SU-DHL-6 (cell line): Measurements from ENCODE around the gene COG5.

Source experiments
- H2AFZ ChIP-seq: fragments of 200-600 bp; sonication (generic); 2 replicates; pipeline ENCODE4 v1.6.1; 2014; ENCODE audit warnings: low read depth, mild to moderate bottlenecking, moderate library complexity, mixed read lengths, antibody characterized with exemption, low read length; ENCODE audit not compliant: severe bottlenecking
- H3F3A ChIP-seq: fragments of 200-600 bp; shearing (Covaris generic); 2 replicates; pipeline ENCODE4 v1.6.0; 2016; ENCODE audit warnings: antibody characterized with exemption, mild to moderate bottlenecking; ENCODE audit not compliant: insufficient read depth
- H3K27ac ChIP-seq: fragments of 200-600 bp; sonication (generic); 2 replicates; pipeline ENCODE4 v1.5.1; 2016; ENCODE audit warnings: low read depth, mild to moderate bottlenecking, low read length, moderate library complexity, mixed read lengths
- H3K27me3 ChIP-seq: fragments of 200-600 bp; sonication (generic), shearing (Covaris generic); 2 replicates; pipeline ENCODE4 v1.6.0; 2014; ENCODE audit warnings: mild to moderate bottlenecking, low read length
- H3K36me3 ChIP-seq: fragments of 200-600 bp; sonication (generic); 2 replicates; pipeline ENCODE4 v1.6.1; 2014; ENCODE audit warnings: mild to moderate bottlenecking, low read length, mixed read lengths
- H3K4me2 ChIP-seq: fragments of 300-600, 200-600 bp; shearing (Covaris generic), sonication (generic); 2 replicates; pipeline ENCODE4 v1.6.0; 2014; ENCODE audit warnings: low read length, low read depth, mild to moderate bottlenecking; ENCODE audit not compliant: poor library complexity, severe bottlenecking
- H3K4me3 ChIP-seq: fragments of 200-600 bp; sonication (generic); 2 replicates; pipeline ENCODE4 v1.5.1; 2014; ENCODE audit warnings: antibody characterized with exemption, low read length, mild to moderate bottlenecking, mixed read lengths; ENCODE audit not compliant: insufficient read depth, poor library complexity, severe bottlenecking
- H3K79me2 ChIP-seq: fragments of 200-600 bp; sonication (generic); 2 replicates; pipeline ENCODE4 v1.6.1; 2014; ENCODE audit warnings: mild to moderate bottlenecking, low read length, moderate library complexity; ENCODE audit not compliant: insufficient read depth
- H3K9ac ChIP-seq: fragments of 200-600 bp; sonication (generic); 2 replicates; pipeline ENCODE4 v1.7.0; 2014; ENCODE audit warnings: mild to moderate bottlenecking, low read length
- H3K9me2 ChIP-seq: fragments of 200-600 bp; sonication (generic); replicated peaks from 2 replicates; pipeline ENCODE4 v1.6.1; 2014; ENCODE audit warnings: low read length; ENCODE audit not compliant: insufficient read depth
- H3K9me3 ChIP-seq: fragments of 200-600 bp; sonication (generic); 2 replicates; pipeline ENCODE4 v1.6.1; 2014; ENCODE audit warnings: low read length, mixed read lengths; ENCODE audit not compliant: insufficient read depth
- H4K20me1 ChIP-seq: fragments of 200-600 bp; sonication (generic); 2 replicates; pipeline ENCODE4 v1.6.1; 2014; ENCODE audit warnings: low read depth, mild to moderate bottlenecking, antibody characterized with exemption, low read length, moderate library complexity, mixed read lengths
- EZH2phosphoT487 ChIP-seq: fragments of 200-600 bp; sonication (generic), shearing (Covaris generic); conservative IDR thresholded peaks from 2 replicates; pipeline ENCODE4 v1.6.1; 2018; ENCODE audit warnings: mild to moderate bottlenecking, antibody characterized with exemption, low read length, moderate library complexity, mixed read lengths
- TF ChIP-seq, protein P1 (sequence below): fragments of 200-600 bp; sonication (generic); IDR thresholded peaks from one replicate; pipeline ENCODE4 v1.5.1; 2017; ENCODE audit warnings: antibody characterized with exemption, mild to moderate bottlenecking, low read length, moderate library complexity; ENCODE audit not compliant: insufficient read depth, poor library complexity, severe bottlenecking

The COG5 gene

GRCh38 chr7:107432261-107432660 lies 131.5 kb downstream of the COG5 start:
- Histone ChIP-seq H4K20me1 (no peaks in the 10 kb centered on the region), H3K79me2 (no peaks in the 10 kb centered on the region), H3K4me3 (no peak overlapping the region), H3K4me2 (no peak overlapping the region), H3K9me2 (no peaks in the 10 kb centered on the region), H3K27ac (no peak overlapping the region), H2AFZ (no peak overlapping the region), H3K36me3 (peaks cover 11% of the 10 kb centered on the region; the same call in 1 of the 2 replicates), H3K27me3 (no peaks in the 10 kb centered on the region), H3F3A (no peaks in the 10 kb centered on the region), H3K9me3 (peaks cover 11% of the 10 kb centered on the region; the same call in 1 of the 2 replicates), H3K9ac (no peak overlapping the region)
- TF ChIP-seq, protein P1, sequence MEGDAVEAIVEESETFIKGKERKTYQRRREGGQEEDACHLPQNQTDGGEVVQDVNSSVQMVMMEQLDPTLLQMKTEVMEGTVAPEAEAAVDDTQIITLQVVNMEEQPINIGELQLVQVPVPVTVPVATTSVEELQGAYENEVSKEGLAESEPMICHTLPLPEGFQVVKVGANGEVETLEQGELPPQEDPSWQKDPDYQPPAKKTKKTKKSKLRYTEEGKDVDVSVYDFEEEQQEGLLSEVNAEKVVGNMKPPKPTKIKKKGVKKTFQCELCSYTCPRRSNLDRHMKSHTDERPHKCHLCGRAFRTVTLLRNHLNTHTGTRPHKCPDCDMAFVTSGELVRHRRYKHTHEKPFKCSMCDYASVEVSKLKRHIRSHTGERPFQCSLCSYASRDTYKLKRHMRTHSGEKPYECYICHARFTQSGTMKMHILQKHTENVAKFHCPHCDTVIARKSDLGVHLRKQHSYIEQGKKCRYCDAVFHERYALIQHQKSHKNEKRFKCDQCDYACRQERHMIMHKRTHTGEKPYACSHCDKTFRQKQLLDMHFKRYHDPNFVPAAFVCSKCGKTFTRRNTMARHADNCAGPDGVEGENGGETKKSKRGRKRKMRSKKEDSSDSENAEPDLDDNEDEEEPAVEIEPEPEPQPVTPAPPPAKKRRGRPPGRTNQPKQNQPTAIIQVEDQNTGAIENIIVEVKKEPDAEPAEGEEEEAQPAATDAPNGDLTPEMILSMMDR, result no peak
- TF ChIP-seq EZH2phosphoT487, result no peak

- H3K27ac ChIP-seq, result no peak overlapping the region
- no peaks in the 10 kb centered on the region for H3F3A ChIP-seq
- no peaks in the 10 kb centered on the region for H3K79me2 ChIP-seq
- no peaks in the 10 kb centered on the region for H3K27me3 ChIP-seq
- H4K20me1 ChIP-seq, result no peaks in the 10 kb centered on the region
- H3K9me3 ChIP-seq, result peaks cover 11% of the 10 kb centered on the region; the same call in 1 of the 2 replicates
- no peak overlapping the region for H3K4me3 ChIP-seq
- peaks cover 11% of the 10 kb centered on the region; the same call in 1 of the 2 replicates for H3K36me3 ChIP-seq
- H3K9ac ChIP-seq, result no peak overlapping the region
- H3K4me2 ChIP-seq, result no peak overlapping the region
- no peak overlapping the region for H2AFZ ChIP-seq
- no peaks in the 10 kb centered on the region for H3K9me2 ChIP-seq
- TF ChIP-seq EZH2phosphoT487, result no peak
- TF ChIP-seq, protein P1, result no peak
These were observed 133.7 kb downstream of the COG5 start for GRCh38 chr7:107430057-107430456.

DNA sequence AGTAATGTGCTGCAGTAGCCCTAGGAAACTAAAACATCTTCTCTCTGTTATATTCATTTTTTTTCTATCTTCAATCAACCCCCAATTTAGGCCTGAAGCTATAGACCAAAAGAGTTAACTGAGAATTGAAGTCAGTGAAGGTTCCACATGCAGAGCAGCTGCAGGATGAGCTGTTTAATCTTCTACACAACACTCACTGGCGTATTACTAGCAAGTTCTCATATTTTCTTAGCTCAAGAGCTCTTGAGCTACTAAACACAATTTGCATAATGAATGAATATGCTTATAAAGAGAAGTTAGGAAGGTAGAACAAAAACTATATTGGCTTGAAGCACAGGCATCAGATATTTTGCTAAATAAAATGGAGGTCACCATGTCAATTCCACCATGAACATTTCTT lies 135.1 kb downstream of the COG5 start:
- Histone ChIP-seq H3F3A (no peaks in the 10 kb centered on the region), H3K36me3 (peaks cover 11% of the 10 kb centered on the region; the same call in 1 of the 2 replicates), H3K9me2 (no peaks in the 10 kb centered on the region), H3K4me3 (no peak overlapping the region), H3K27ac (no peak overlapping the region), H2AFZ (no peak overlapping the region), H3K79me2 (no peaks in the 10 kb centered on the region), H4K20me1 (no peaks in the 10 kb centered on the region), H3K27me3 (no peaks in the 10 kb centered on the region), H3K4me2 (no peak overlapping the region), H3K9ac (no peak overlapping the region), H3K9me3 (peaks cover 11% of the 10 kb centered on the region; the same call in 1 of the 2 replicates)
- TF ChIP-seq EZH2phosphoT487, result no peak
- TF ChIP-seq, protein P1, result no peak
